SK-N-MC (cell line): ENCODE results near the gene KLHDC2.
"Not testable (repeated sequence)": the region's sequence is repeated elsewhere in the genome, so short reads cannot be mapped to it uniquely, and the experiment has no call there.

Source experiments
- EZH2 ChIP-seq: fragments of 200-600 bp; sonication (generic); IDR thresholded peaks from one replicate; pipeline ENCODE4 v1.6.1; 2017; ENCODE audit warnings: antibody characterized with exemption
- POLR2AphosphoS5 ChIP-seq: IDR thresholded peaks from 2 replicates; pipeline ENCODE4 v1.6.1; 2012; ENCODE audit warnings: mild to moderate bottlenecking, low read depth, low read length, borderline replicate concordance

GRCh38 chr14:49781040-49781439, 13.1 kb downstream of the KLHDC2 start:
- not testable (repeated sequence) for TF ChIP-seq POLR2AphosphoS5, EZH2
